GM23248 (cell line): ENCODE results near the gene MAGI1.

ENCODE experiments used
- EZH2 ChIP-seq: fragments of 200-600 bp; sonication (generic); IDR thresholded peaks from 2 replicates; pipeline ENCODE4 v1.6.1; 2018; ENCODE audit warnings: antibody characterized with exemption, mild to moderate bottlenecking; ENCODE audit not compliant: insufficient read depth, poor library complexity, severe bottlenecking
- EZH2phosphoT487 ChIP-seq: fragments of 200-600 bp; sonication (generic); IDR thresholded peaks from 2 replicates; pipeline ENCODE4 v1.6.1; 2018; ENCODE audit warnings: antibody characterized with exemption, moderate library complexity, mild to moderate bottlenecking, low read depth; ENCODE audit not compliant: insufficient read depth

GRCh38 chr3:65955792-65956477 is 82.8 kb downstream of the MAGI1 start:
- TF ChIP-seq EZH2 (no peak), EZH2phosphoT487 (no peak)
